PC-9 (cell line): ENCODE data around the gene GSAP.

Experiments
- EZH2 ChIP-seq: fragments of 200-600 bp; sonication (generic); IDR thresholded peaks from 2 replicates; pipeline ENCODE4 v1.8.0; 2017; ENCODE audit warnings: antibody characterized with exemption, low read depth
- TF ChIP-seq, protein P1 (sequence below): fragments of 200-600 bp; sonication (generic); conservative IDR thresholded peaks from 2 replicates; pipeline ENCODE4 v1.6.1; 2017; ENCODE audit warnings: mixed run types, antibody characterized with exemption, mild to moderate bottlenecking, moderate library complexity

DNA sequence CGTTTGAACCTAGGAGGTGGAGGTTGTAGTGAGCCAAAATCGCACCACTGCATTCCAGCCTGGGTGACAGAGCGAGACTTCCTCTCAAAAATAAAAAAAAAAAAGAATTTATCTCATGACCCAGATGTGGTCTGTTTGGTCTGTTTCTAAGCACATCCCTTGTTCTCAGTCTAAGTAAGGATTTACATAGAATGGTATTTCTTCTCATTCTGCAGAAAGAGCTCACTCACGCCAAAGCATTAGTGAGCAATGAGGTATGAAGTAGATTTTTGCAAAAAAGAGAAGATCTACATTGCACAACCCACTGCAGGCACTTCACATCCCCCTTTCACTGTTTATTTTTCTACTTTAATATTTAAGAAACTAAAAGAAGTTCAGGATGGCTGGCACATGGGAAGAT, 140.0 kb downstream of the GSAP start:
- TF ChIP-seq, protein P1, sequence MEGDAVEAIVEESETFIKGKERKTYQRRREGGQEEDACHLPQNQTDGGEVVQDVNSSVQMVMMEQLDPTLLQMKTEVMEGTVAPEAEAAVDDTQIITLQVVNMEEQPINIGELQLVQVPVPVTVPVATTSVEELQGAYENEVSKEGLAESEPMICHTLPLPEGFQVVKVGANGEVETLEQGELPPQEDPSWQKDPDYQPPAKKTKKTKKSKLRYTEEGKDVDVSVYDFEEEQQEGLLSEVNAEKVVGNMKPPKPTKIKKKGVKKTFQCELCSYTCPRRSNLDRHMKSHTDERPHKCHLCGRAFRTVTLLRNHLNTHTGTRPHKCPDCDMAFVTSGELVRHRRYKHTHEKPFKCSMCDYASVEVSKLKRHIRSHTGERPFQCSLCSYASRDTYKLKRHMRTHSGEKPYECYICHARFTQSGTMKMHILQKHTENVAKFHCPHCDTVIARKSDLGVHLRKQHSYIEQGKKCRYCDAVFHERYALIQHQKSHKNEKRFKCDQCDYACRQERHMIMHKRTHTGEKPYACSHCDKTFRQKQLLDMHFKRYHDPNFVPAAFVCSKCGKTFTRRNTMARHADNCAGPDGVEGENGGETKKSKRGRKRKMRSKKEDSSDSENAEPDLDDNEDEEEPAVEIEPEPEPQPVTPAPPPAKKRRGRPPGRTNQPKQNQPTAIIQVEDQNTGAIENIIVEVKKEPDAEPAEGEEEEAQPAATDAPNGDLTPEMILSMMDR = no peak
- TF ChIP-seq EZH2 = no peak
